Neuron (in vitro differentiated cells): Measurements from ENCODE around the gene TOX3.

Experiments used
- H2AFZ ChIP-seq: one replicate; pipeline ENCODE4 v1.6.1; 2013; ENCODE audit warnings: low read depth, mild to moderate bottlenecking, inconsistent platforms, low read length, moderate library complexity
- H3K27me3 ChIP-seq: one replicate; pipeline ENCODE4 v1.6.1; 2013; ENCODE audit warnings: low read length; ENCODE audit not compliant: insufficient read depth
- H3K36me3 ChIP-seq: one replicate; pipeline ENCODE4 v1.6.1; 2013; ENCODE audit warnings: low read length; ENCODE audit not compliant: insufficient read depth
- H3K4me1 ChIP-seq: one replicate; pipeline ENCODE4 v1.6.1; 2013; ENCODE audit warnings: low read length; ENCODE audit not compliant: insufficient read depth
- H3K4me3 ChIP-seq: 2 replicates; pipeline ENCODE4 v1.5.1; 2013; ENCODE audit warnings: mild to moderate bottlenecking, low read length, moderate library complexity
- H3K9me3 ChIP-seq: one replicate; pipeline ENCODE4 v1.6.1; 2013; ENCODE audit warnings: low read length

TOX3 gene

GRCh38 chr16:52465711-52466267 lies 81.2 kb downstream of the TOX3 start:
- H3K4me3 ChIP-seq = no peak overlapping the region
- no peak overlapping the region for H2AFZ ChIP-seq
- no peaks in the 10 kb centered on the region for H3K27me3 ChIP-seq
- peaks cover 58% of the 10 kb centered on the region for H3K36me3 ChIP-seq
- peaks cover 27% of the 10 kb centered on the region for H3K4me1 ChIP-seq
- no peaks in the 10 kb centered on the region for H3K9me3 ChIP-seq

- Histone ChIP-seq H3K27me3 (no peaks in the 10 kb centered on the region), H3K36me3 (peaks cover 63% of the 10 kb centered on the region), H3K9me3 (no peaks in the 10 kb centered on the region), H2AFZ (no peak overlapping the region), H3K4me1 (peaks cover 35% of the 10 kb centered on the region), H3K4me3 (no peak overlapping the region)
These were observed 83.0 kb downstream of the TOX3 start for GRCh38 chr16:52463904-52464303.

GRCh38 chr16:52462816-52463215 lies 84.1 kb downstream of the TOX3 start:
- H3K36me3 ChIP-seq = peaks cover 66% of the 10 kb centered on the region
- H3K4me3 ChIP-seq = no peak overlapping the region
- H3K27me3 ChIP-seq = no peaks in the 10 kb centered on the region
- H3K9me3 ChIP-seq = no peaks in the 10 kb centered on the region
- H2AFZ ChIP-seq = no peak overlapping the region
- peaks cover 35% of the 10 kb centered on the region for H3K4me1 ChIP-seq

GRCh38 chr16:52460639-52461178 lies 86.2 kb downstream of the TOX3 start:
- Histone ChIP-seq H2AFZ (no peak overlapping the region), H3K4me3 (no peak overlapping the region), H3K27me3 (no peaks in the 10 kb centered on the region), H3K4me1 (peaks cover 40% of the 10 kb centered on the region), H3K9me3 (peaks cover 1% of the 10 kb centered on the region), H3K36me3 (peaks cover 63% of the 10 kb centered on the region)

- Histone ChIP-seq H3K9me3 (peaks cover 4% of the 10 kb centered on the region), H3K4me1 (peaks cover 25% of the 10 kb centered on the region), H3K36me3 (peaks cover 60% of the 10 kb centered on the region), H3K4me3 (no peak overlapping the region), H2AFZ (no peak overlapping the region), H3K27me3 (no peaks in the 10 kb centered on the region)
These were observed 90.6 kb downstream of the TOX3 start for GRCh38 chr16:52456368-52456767.

GRCh38 chr16:52455549-52456277 lies 91.2 kb downstream of the TOX3 start:
- H2AFZ ChIP-seq = no peak overlapping the region
- H3K36me3 ChIP-seq = peaks cover 62% of the 10 kb centered on the region
- peaks cover 4% of the 10 kb centered on the region for H3K9me3 ChIP-seq
- H3K4me1 ChIP-seq = peaks cover 18% of the 10 kb centered on the region
- H3K4me3 ChIP-seq = no peak overlapping the region
- H3K27me3 ChIP-seq = no peaks in the 10 kb centered on the region

GRCh38 chr16:52453644-52454043 lies 93.3 kb downstream of the TOX3 start:
- Histone ChIP-seq H3K4me3 (no peak overlapping the region), H3K9me3 (peaks cover 5% of the 10 kb centered on the region), H3K36me3 (peaks cover 74% of the 10 kb centered on the region)

GRCh38 chr16:52451971-52452421 lies 94.9 kb downstream of the TOX3 start:
- Histone ChIP-seq H3K4me3 (no peak overlapping the region), H2AFZ (no peak overlapping the region), H3K4me1 (peaks cover 9% of the 10 kb centered on the region), H3K36me3 (peaks cover 76% of the 10 kb centered on the region), H3K27me3 (no peaks in the 10 kb centered on the region), H3K9me3 (peaks cover 5% of the 10 kb centered on the region)

More at GRCh38 chr16:52453644-52454043, 93.3 kb downstream of the TOX3 start:
- Histone ChIP-seq H2AFZ (no peak overlapping the region), H3K27me3 (no peaks in the 10 kb centered on the region), H3K4me1 (peaks cover 12% of the 10 kb centered on the region)

GRCh38 chr16:52450916-52451315 lies 96.0 kb downstream of the TOX3 start:
- Histone ChIP-seq H3K27me3 (no peaks in the 10 kb centered on the region), H3K4me1 (peaks cover 8% of the 10 kb centered on the region), H2AFZ (no peak overlapping the region), H3K4me3 (no peak overlapping the region), H3K36me3 (peaks cover 77% of the 10 kb centered on the region), H3K9me3 (peaks cover 5% of the 10 kb centered on the region)

- Histone ChIP-seq H3K27me3 (no peaks in the 10 kb centered on the region), H3K4me1 (peaks cover 14% of the 10 kb centered on the region), H3K36me3 (peaks cover 77% of the 10 kb centered on the region), H2AFZ (no peak overlapping the region), H3K4me3 (no peak overlapping the region), H3K9me3 (peaks cover 1% of the 10 kb centered on the region)
These were observed 96.7 kb downstream of the TOX3 start for GRCh38 chr16:52450241-52450640.

- peaks cover 94% of the 10 kb centered on the region for H3K36me3 ChIP-seq
- no peak overlapping the region for H3K4me3 ChIP-seq
- no peaks in the 10 kb centered on the region for H3K27me3 ChIP-seq
- no peak overlapping the region for H2AFZ ChIP-seq
- peaks cover 1% of the 10 kb centered on the region for H3K9me3 ChIP-seq
- H3K4me1 ChIP-seq = peaks cover 18% of the 10 kb centered on the region
These were observed 100.9 kb downstream of the TOX3 start for GRCh38 chr16:52446080-52446479.

GRCh38 chr16:52441886-52442285 lies 105.1 kb downstream of the TOX3 start:
- Histone ChIP-seq H3K9me3 (no peaks in the 10 kb centered on the region), H3K4me1 (peaks cover 25% of the 10 kb centered on the region), H3K27me3 (no peaks in the 10 kb centered on the region), H3K4me3 (no peak overlapping the region), H3K36me3 (peaks cover 94% of the 10 kb centered on the region), H2AFZ (no peak overlapping the region)

GRCh38 chr16:52440248-52440647 lies 106.7 kb downstream of the TOX3 start:
- Histone ChIP-seq H3K36me3 (peaks cover 82% of the 10 kb centered on the region), H3K4me1 (peaks cover 26% of the 10 kb centered on the region), H3K9me3 (no peaks in the 10 kb centered on the region), H3K27me3 (no peaks in the 10 kb centered on the region), H3K4me3 (no peak overlapping the region), H2AFZ (no peak overlapping the region)
